HL-60 (cell line): ENCODE measurements around the gene DCAF11.

Experiments used
- DNase-seq, 2 experiments: peaks; one replicate each; pipeline ENCODE4 v3.0.0-alpha.2; 2010 to 2020; ENCODE audit warnings: low read depth in 1 of 2, low spot score in 1 of 2
- H3K27ac ChIP-seq: fragments of 250-450 bp; sonication (Bioruptor Pico); replicated peaks from 2 replicates; pipeline ENCODE4 v1.5.1; 2020; ENCODE audit warnings: mild to moderate bottlenecking, moderate library complexity
- H3K27me3 ChIP-seq: fragments of 250-450 bp; sonication (Bioruptor Pico); 2 replicates; pipeline ENCODE4 v1.5.1; 2021; ENCODE audit warnings: mild to moderate bottlenecking, moderate library complexity; ENCODE audit not compliant: insufficient read depth, poor library complexity, severe bottlenecking
- H3K4me3 ChIP-seq: replicated peaks from 2 replicates; pipeline ENCODE4 v1.5.1; 2011; ENCODE audit warnings: mild to moderate bottlenecking, control low read depth, low read length; ENCODE audit not compliant: insufficient read depth
- CTCF ChIP-seq: IDR thresholded peaks from one replicate; pipeline ENCODE4 v1.5.1; 2011; ENCODE audit warnings: low read length, control low read depth, inconsistent platforms; ENCODE audit not compliant: insufficient read depth
- GABPA ChIP-seq: IDR thresholded peaks from 2 replicates; pipeline ENCODE4 v1.6.1; 2012; ENCODE audit warnings: low read depth
- POLR2AphosphoS5 ChIP-seq: IDR thresholded peaks from 2 replicates; pipeline ENCODE4 v1.6.1; 2012; ENCODE audit warnings: low read depth
- REST ChIP-seq: IDR thresholded peaks from 2 replicates; pipeline ENCODE4 v1.6.1; 2012; ENCODE audit warnings: low read depth; ENCODE audit not compliant: insufficient replicate concordance
- SPI1 ChIP-seq: IDR thresholded peaks from 2 replicates; pipeline ENCODE4 v1.6.1; 2012; ENCODE audit warnings: low read depth, mild to moderate bottlenecking, borderline replicate concordance

Gene DCAF11

GRCh38 chr14:24130380-24130716, 15.8 kb downstream of the DCAF11 start, which contains the start of gene FITM1:
FITM1 (plus strand) TSS chr14:24130659; CDS start chr14:24131564, 905 bp downstream.
- Histone ChIP-seq H3K27ac (no peak within 1 kb of the TSS), H3K27me3 (no peaks in the 10 kb centered on the region), H3K4me3 (no peak within 1 kb of the TSS)
- TF ChIP-seq POLR2AphosphoS5 = no peak
- TF ChIP-seq SPI1 = no peak
- no peak for TF ChIP-seq CTCF
- TF ChIP-seq REST = no peak
- no peak for TF ChIP-seq GABPA
- no peak for DNase-seq

GRCh38 chr14:24130717-24131548, 16.4 kb downstream of the DCAF11 start:
- H3K4me3 ChIP-seq = no peak overlapping the region
- H3K27me3 ChIP-seq = no peaks in the 10 kb centered on the region
- H3K27ac ChIP-seq = no peak overlapping the region
- no peak for DNase-seq
- TF ChIP-seq CTCF (no peak), GABPA (no peak), SPI1 (no peak), REST (no peak), POLR2AphosphoS5 (no peak)

- no peak for TF ChIP-seq CTCF
- no peak for TF ChIP-seq GABPA
- TF ChIP-seq POLR2AphosphoS5 = no peak
- no peak for TF ChIP-seq SPI1
- no peak for TF ChIP-seq REST
- Histone ChIP-seq H3K27me3 (no peaks in the 10 kb centered on the region), H3K4me3 (no peak overlapping the region), H3K27ac (no peak overlapping the region)
- no peak for DNase-seq
Observed at GRCh38 chr14:24131549-24131966, 17.0 kb downstream of the DCAF11 start.
